Chondrocyte (in vitro differentiated cells): ENCODE data around the gene CCDC7. TPM values are rescaled to one million over a fixed set of nuclear protein-coding genes. Genes with fewer than 3 reads are reported as not detected.

Experiments used
- DNase-seq: peaks from one replicate; pipeline ENCODE4 v3.0.0; 2021; ENCODE audit warnings: mixed read lengths, low spot score
- H3K27ac Mint-ChIP-seq: one replicate; pipeline ENCODE4 v1.8.0; 2021; ENCODE audit warnings: mild to moderate bottlenecking, moderate library complexity, mixed read lengths; ENCODE audit not compliant: unreplicated experiment
- H3K27me3 Mint-ChIP-seq: 2 replicates; pipeline ENCODE4 v1.8.0; 2021; ENCODE audit warnings: low read depth, mixed read lengths
- H3K36me3 Mint-ChIP-seq: 2 replicates; pipeline ENCODE4 v1.8.0; 2021; ENCODE audit warnings: low read depth, mixed read lengths
- H3K4me1 Mint-ChIP-seq: 2 replicates; pipeline ENCODE4 v1.8.0; 2021; ENCODE audit warnings: low read depth, mild to moderate bottlenecking, mixed read lengths
- H3K4me3 Mint-ChIP-seq: one replicate; pipeline ENCODE4 v1.8.0; 2021; ENCODE audit warnings: mild to moderate bottlenecking, moderate library complexity, mixed read lengths; ENCODE audit not compliant: unreplicated experiment
- H3K9me3 Mint-ChIP-seq: 2 replicates; pipeline ENCODE4 v1.8.0; 2021; ENCODE audit warnings: low read depth, mixed read lengths
- total RNA-seq: library from RNA; stranded (reverse); gene quantifications from 3 replicates; pipeline ENCODE4 v1.2.1, GENCODE V29; 2021
- TF ChIP-seq, protein P1 (sequence below): fragments of 200-600 bp; sonication (generic); IDR thresholded peaks from 2 replicates; pipeline ENCODE4 v1.5.0; 2021; ENCODE audit warnings: antibody characterized with exemption, mild to moderate bottlenecking, moderate library complexity

Gene CCDC7
- total RNA-seq, 1 donor from 2014 or later, result 7.0 TPM

DNA sequence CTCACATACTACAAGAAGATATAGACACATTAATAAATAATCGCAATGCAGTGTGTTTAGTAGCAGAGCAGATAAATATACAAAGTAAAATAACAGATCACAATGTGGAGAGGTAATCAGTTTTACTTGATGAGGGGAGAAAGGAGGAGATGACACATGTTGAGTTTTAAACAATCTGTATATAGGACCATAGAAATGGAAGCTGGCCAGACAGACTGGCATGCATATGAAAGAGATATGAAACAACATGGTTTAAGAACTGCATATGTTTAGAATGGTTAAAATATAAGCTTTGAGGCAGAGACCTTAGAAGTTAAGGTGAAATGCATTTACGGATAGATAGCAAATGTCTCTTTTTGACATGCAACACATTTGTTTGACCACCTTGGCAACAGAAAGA, 19.8 kb upstream of the CCDC7 start:
- peaks cover 5% of the 10 kb centered on the region for H3K9me3 Mint-ChIP-seq
- no peak for DNase-seq
- TF ChIP-seq, protein P1, sequence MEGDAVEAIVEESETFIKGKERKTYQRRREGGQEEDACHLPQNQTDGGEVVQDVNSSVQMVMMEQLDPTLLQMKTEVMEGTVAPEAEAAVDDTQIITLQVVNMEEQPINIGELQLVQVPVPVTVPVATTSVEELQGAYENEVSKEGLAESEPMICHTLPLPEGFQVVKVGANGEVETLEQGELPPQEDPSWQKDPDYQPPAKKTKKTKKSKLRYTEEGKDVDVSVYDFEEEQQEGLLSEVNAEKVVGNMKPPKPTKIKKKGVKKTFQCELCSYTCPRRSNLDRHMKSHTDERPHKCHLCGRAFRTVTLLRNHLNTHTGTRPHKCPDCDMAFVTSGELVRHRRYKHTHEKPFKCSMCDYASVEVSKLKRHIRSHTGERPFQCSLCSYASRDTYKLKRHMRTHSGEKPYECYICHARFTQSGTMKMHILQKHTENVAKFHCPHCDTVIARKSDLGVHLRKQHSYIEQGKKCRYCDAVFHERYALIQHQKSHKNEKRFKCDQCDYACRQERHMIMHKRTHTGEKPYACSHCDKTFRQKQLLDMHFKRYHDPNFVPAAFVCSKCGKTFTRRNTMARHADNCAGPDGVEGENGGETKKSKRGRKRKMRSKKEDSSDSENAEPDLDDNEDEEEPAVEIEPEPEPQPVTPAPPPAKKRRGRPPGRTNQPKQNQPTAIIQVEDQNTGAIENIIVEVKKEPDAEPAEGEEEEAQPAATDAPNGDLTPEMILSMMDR, result no peak
- peaks cover 3% of the 10 kb centered on the region for H3K4me1 Mint-ChIP-seq
- peaks cover 5% of the 10 kb centered on the region for H3K27me3 Mint-ChIP-seq
- no peak overlapping the region for H3K27ac Mint-ChIP-seq
- H3K36me3 Mint-ChIP-seq, result no peaks in the 10 kb centered on the region
- no peak overlapping the region for H3K4me3 Mint-ChIP-seq

DNA sequence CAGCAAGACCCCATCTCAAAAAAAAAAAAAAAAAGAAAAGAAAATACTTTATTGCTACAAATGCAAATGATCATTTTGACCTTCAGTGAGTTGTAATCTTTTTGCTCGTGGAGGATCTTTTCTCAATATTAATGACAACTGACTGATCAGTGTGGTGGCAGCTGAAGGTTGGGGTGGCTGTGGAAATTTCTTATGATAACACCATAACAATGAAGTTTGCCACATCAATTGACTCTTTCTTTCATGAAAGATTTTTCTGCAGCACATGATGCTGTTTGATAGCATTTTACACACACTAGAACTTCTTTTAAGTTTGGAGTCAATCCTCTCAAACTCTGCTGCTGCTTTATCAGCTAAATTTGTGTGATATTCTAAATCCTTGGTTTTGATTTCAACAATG, 12.4 kb upstream of the CCDC7 start:
- TF ChIP-seq, protein P1, result no peak
- no peak for DNase-seq
- Mint-ChIP-seq H3K36me3 (peaks cover 2% of the 10 kb centered on the region), H3K27ac (no peak overlapping the region), H3K4me3 (no peak overlapping the region), H3K27me3 (peaks cover 19% of the 10 kb centered on the region), H3K4me1 (peaks cover 3% of the 10 kb centered on the region), H3K9me3 (peaks cover 24% of the 10 kb centered on the region)

DNA sequence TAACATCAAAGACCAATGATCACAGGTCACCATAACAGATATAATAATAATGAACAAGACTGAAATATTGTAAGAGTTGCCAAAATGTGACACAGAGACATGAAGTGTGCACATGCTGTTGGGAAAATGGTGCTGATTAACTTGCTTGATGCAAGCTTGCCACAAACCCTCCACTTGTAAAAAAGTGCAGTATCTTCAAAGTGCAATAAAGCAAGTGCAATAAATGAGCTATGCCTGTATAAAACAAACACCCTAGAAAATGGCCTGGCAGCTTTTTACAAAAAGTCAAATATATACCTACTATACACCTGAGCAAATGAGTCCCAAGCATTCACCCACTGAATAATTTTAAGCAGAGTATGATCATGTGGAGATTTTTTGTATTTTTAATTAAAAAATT, 9.7 kb upstream of the CCDC7 start:
- Mint-ChIP-seq H3K36me3 (peaks cover 2% of the 10 kb centered on the region), H3K27ac (no peak overlapping the region), H3K27me3 (peaks cover 17% of the 10 kb centered on the region), H3K9me3 (peaks cover 21% of the 10 kb centered on the region), H3K4me3 (no peak overlapping the region), H3K4me1 (no peaks in the 10 kb centered on the region)
- TF ChIP-seq, protein P1, result no peak
- DNase-seq, result no peak

DNA sequence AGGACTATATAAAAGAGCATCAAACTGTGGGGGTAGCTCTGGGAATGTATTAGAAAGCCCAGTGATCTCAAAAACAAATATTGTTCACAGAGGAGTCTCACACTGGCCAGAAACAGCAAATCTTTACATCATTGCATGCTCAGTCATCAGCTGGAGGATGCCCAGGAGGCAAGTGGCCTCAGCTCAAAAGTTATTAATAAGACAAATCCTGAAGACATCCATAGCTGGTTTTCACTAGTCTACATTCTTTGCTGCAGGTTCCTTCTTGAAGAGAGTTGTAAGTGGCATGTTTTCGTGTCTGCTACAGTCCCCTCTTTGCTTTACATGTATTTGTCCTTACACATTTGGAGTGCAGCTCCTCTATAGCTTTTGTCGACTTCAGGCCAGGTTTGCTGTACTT, 8.6 kb upstream of the CCDC7 start:
- Mint-ChIP-seq H3K36me3 (peaks cover 2% of the 10 kb centered on the region), H3K9me3 (peaks cover 17% of the 10 kb centered on the region), H3K4me1 (no peaks in the 10 kb centered on the region), H3K27ac (no peak overlapping the region), H3K27me3 (peaks cover 11% of the 10 kb centered on the region), H3K4me3 (no peak overlapping the region)
- TF ChIP-seq, protein P1, result no peak
- DNase-seq, result no peak

DNA sequence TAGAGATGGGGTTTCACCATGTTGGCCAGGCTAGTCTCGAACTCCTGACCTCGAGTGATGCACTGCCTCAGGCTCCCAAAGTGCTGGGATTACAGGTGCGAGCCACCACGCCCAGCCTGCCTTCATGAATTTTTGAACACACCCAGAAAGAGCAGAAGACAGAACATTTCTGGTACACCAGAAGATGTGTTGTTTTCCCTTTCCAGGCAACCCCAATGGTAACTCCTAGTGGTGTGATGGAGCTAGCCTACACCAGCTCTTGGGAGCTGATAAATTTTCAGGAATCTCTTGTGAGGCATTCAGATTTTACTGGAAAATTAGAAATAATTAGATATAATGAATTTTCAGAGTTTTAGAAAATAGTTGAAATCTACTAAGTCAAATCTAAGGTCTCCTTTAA, 904 bp upstream of the CCDC7 start:
- DNase-seq, result no peak
- peak overlapping the region; percentile 6 for H3K4me3 Mint-ChIP-seq
- TF ChIP-seq, protein P1, result no peak
- H3K4me1 Mint-ChIP-seq, result peaks cover 18% of the 10 kb centered on the region
- peaks cover 1% of the 10 kb centered on the region for H3K36me3 Mint-ChIP-seq
- peaks cover 4% of the 10 kb centered on the region for H3K9me3 Mint-ChIP-seq
- H3K27ac Mint-ChIP-seq, result peak overlapping the region; percentile 49
- no peaks in the 10 kb centered on the region for H3K27me3 Mint-ChIP-seq
